ENCODE measurements around the gene DNAI7.

DNAI7 gene

DNA sequence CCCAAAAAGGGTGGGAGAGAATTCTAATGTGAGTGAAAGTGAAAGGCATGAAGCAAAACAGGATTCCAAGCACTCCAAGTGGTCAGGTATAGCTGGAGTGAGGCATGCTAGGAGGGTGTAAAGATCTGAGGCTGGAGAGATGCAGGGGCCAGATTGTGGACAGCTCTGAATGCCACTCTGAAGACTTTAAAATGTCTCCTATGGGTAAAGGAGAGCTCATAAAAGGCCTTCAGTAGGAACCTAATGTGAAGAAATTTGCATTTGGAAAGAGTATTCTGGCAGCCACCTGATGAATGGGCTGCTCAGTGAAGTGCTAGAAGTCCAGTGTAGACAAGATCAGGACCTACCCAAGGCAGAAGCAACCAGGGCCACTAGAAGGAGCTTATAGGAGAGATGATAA is 68.9 kb downstream of the DNAI7 start:
- H3K36me3 ChIP-seq (ENCODE audit: control insufficient read depth, insufficient read depth, low read length), result no peaks in the 10 kb centered on the region
- H3K4me3 ChIP-seq (ENCODE audit: extremely low read depth, insufficient read depth, low read length, poor library complexity, severe bottlenecking), result no peak overlapping the region
- H3K9me3 ChIP-seq (ENCODE audit: control insufficient read depth, low read length), result no peaks in the 10 kb centered on the region
- no peaks in the 10 kb centered on the region for H3K4me1 ChIP-seq (ENCODE audit: control insufficient read depth, insufficient read depth, low read length, poor library complexity, severe bottlenecking)
- no peak overlapping the region for H3K27ac ChIP-seq (ENCODE audit: low read depth, low read length, severe bottlenecking)

DNA sequence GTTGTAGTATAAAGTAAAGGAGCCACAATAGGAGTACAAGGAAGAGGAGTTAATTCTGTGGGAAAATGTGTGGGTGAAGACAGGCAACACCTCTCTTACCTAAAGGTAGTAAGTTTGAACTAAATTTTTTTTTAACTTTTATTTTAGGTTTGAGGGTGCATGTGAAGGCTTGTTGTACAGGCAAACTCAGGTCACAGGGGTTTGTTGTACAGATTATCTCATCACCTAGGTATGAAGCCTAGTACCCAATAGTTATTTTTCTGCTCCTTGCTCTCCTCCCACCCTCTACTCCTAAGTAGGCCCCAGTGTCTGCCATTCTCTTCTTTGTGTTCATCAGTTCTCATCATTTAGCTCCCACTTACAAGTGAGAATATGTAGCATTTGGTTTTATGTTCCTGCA is 70.5 kb downstream of the DNAI7 start:
- Histone ChIP-seq H3K9me3 (ENCODE audit: control insufficient read depth, low read length) (no peaks in the 10 kb centered on the region), H3K4me3 (ENCODE audit: extremely low read depth, insufficient read depth, low read length, poor library complexity, severe bottlenecking) (no peak overlapping the region), H3K4me1 (ENCODE audit: control insufficient read depth, insufficient read depth, low read length, poor library complexity, severe bottlenecking) (no peaks in the 10 kb centered on the region), H3K27ac (ENCODE audit: low read depth, low read length, severe bottlenecking) (no peak overlapping the region), H3K36me3 (ENCODE audit: control insufficient read depth, insufficient read depth, low read length) (no peaks in the 10 kb centered on the region)

DNA sequence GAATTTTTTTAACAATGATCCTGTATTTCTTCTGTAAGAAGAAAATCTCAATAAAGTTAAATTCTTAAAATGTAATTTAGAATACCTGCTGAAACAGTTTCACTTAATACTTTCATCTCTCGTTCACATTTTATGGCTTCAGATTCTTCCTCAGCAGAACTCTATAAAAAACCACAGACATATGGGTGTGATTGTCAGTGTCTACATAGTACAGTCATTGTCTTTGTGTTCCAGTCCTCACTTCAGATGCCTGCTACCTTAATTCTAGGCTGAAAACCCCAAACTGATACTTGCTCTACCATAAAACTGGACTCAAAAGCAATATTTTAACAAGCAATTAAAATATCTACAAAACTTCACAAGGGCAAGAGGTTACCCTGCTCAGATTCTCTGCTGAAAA is 71.8 kb downstream of the DNAI7 start:
- no CpG with 5 or more reads among the region's 1 CpG for WGBS, 2 experiments (ENCODE audit: insufficient coverage in 2 of 2)
- H3K36me3 ChIP-seq (ENCODE audit: control insufficient read depth, insufficient read depth, low read length), result no peaks in the 10 kb centered on the region
- no peak overlapping the region for H3K27ac ChIP-seq (ENCODE audit: low read depth, low read length, severe bottlenecking)
- H3K9me3 ChIP-seq (ENCODE audit: control insufficient read depth, low read length), result no peaks in the 10 kb centered on the region
- H3K4me3 ChIP-seq (ENCODE audit: extremely low read depth, insufficient read depth, low read length, poor library complexity, severe bottlenecking), result no peak overlapping the region
- H3K4me1 ChIP-seq (ENCODE audit: control insufficient read depth, insufficient read depth, low read length, poor library complexity, severe bottlenecking), result no peaks in the 10 kb centered on the region

DNA sequence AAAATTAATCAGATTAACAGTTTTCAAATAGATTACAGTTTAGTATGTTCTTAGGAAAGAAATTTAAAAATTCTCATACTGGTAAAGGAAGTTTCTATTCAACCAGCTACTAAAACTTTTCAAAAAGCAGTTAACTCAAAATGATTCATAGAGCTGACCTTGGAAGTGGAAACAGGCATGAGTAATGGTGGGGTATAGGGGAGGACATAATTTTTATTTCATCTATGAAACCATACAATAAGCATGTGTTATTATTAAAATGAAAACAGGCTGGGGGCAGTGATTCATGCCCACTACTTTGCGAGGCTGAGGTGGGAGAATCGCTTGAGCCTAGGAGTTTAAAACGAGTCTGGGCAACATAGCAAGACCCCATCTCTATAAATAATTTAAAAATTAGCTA is 73.0 kb downstream of the DNAI7 start:
- no peak overlapping the region for H3K4me3 ChIP-seq (ENCODE audit: extremely low read depth, insufficient read depth, low read length, poor library complexity, severe bottlenecking)
- WGBS, 2 experiments (ENCODE audit: insufficient coverage in 2 of 2), result 100% methylated on average over 1 of the region's 3 CpGs
- H3K9me3 ChIP-seq (ENCODE audit: control insufficient read depth, low read length), result no peaks in the 10 kb centered on the region
- no peaks in the 10 kb centered on the region for H3K36me3 ChIP-seq (ENCODE audit: control insufficient read depth, insufficient read depth, low read length)
- no peak overlapping the region for H3K27ac ChIP-seq (ENCODE audit: low read depth, low read length, severe bottlenecking)
- H3K4me1 ChIP-seq (ENCODE audit: control insufficient read depth, insufficient read depth, low read length, poor library complexity, severe bottlenecking), result no peaks in the 10 kb centered on the region

DNA sequence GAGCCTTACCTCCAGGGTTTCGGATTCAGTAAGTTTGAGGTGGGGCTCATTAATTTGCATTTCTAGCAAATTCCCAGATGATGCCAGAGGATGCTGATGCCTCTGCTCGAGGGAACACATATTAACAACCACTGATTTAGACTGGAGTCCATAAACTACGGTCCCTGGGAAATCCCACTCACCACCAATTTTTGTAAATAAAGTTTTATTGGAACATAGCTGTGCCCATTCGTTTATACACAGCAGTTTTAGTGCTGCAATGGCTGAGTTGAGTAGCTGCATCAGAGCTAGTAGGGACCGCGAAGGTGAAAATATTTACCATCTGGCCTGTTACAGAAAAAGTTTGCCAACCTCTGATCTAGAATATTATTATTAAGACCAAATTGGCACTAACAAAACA is 73.8 kb downstream of the DNAI7 start:
- Histone ChIP-seq H3K36me3 (ENCODE audit: control insufficient read depth, insufficient read depth, low read length) (no peaks in the 10 kb centered on the region), H3K27ac (ENCODE audit: low read depth, low read length, severe bottlenecking) (no peak overlapping the region), H3K4me3 (ENCODE audit: extremely low read depth, insufficient read depth, low read length, poor library complexity, severe bottlenecking) (no peak overlapping the region), H3K4me1 (ENCODE audit: control insufficient read depth, insufficient read depth, low read length, poor library complexity, severe bottlenecking) (no peaks in the 10 kb centered on the region), H3K9me3 (ENCODE audit: control insufficient read depth, low read length) (no peaks in the 10 kb centered on the region)
- WGBS, 2 experiments (ENCODE audit: insufficient coverage in 2 of 2), result 100% methylated on average over 1 of the region's 6 CpGs

DNA sequence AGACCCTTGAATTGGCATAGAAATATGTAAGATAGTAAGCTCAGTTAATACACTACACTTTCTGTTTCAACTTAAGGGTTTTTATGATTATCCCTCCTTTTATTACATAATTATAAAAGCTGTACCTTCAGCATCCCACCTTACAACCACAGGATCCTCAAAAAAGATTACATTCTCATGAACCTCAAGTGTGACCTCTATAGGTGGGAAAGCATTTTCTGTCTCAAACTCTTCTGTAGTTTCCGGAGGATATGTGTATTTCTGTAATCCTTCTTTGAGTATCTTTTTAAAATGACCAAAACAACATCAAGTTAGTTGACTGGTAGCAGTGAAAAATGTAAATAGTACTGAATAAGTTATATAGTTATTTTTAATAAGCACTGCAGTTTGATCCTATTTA is 75.9 kb downstream of the DNAI7 start:
- H3K4me1 ChIP-seq (ENCODE audit: control insufficient read depth, insufficient read depth, low read length, poor library complexity, severe bottlenecking), result no peaks in the 10 kb centered on the region
- H3K4me3 ChIP-seq (ENCODE audit: extremely low read depth, insufficient read depth, low read length, poor library complexity, severe bottlenecking), result no peak overlapping the region
- H3K27ac ChIP-seq (ENCODE audit: low read depth, low read length, severe bottlenecking), result no peak overlapping the region
- no peaks in the 10 kb centered on the region for H3K9me3 ChIP-seq (ENCODE audit: control insufficient read depth, low read length)
- no CpG with 5 or more reads among the region's 1 CpG for WGBS, 2 experiments (ENCODE audit: insufficient coverage in 2 of 2)
- H3K36me3 ChIP-seq (ENCODE audit: control insufficient read depth, insufficient read depth, low read length), result no peaks in the 10 kb centered on the region

DNA sequence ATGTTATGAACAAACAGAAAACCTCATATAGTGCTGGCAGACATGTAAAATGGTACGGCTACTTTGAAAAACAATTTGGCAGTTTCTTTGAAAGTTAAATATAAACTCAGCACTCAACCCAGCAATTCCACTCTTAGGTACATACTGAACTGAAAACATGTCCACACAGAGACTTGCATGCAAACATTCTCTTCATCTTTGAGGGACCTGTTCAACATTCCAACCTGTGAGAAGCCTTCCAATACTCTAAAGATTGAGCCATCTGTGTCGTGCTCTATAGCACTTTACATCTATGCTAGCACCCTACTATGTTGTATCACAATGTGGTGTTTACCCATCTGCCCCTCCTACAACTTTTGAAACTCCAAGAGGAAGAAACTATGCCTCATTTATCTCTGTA is 79.3 kb downstream of the DNAI7 start:
- Histone ChIP-seq H3K27ac (ENCODE audit: low read depth, low read length, severe bottlenecking) (no peak overlapping the region), H3K9me3 (ENCODE audit: control insufficient read depth, low read length) (no peaks in the 10 kb centered on the region), H3K4me1 (ENCODE audit: control insufficient read depth, insufficient read depth, low read length, poor library complexity, severe bottlenecking) (no peaks in the 10 kb centered on the region), H3K36me3 (ENCODE audit: control insufficient read depth, insufficient read depth, low read length) (no peaks in the 10 kb centered on the region), H3K4me3 (ENCODE audit: extremely low read depth, insufficient read depth, low read length, poor library complexity, severe bottlenecking) (no peak overlapping the region)
- 57 to 90% methylated on average over 1 to 2 of the region's 2 CpGs for WGBS, 2 experiments (ENCODE audit: insufficient coverage in 2 of 2)

DNA sequence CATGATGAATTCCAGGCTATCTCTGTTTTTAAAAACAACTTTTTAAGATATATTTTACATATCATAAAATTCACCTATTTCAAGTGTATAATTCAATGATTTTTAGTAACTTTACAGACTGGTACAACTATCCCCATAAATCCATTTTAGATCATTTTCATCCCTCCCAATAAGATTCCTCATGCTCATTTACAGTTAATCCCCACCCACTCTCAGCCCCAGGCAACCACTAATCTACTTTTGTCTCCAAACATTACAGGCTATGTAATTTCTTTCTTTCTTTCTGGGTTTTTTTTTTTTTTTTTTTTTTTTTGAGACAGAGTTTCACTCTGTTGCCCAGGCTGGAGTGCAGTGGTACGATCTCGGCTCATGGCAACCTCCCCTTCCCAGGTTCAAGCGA is 81.3 kb downstream of the DNAI7 start:
- no peaks in the 10 kb centered on the region for H3K4me1 ChIP-seq (ENCODE audit: control insufficient read depth, insufficient read depth, low read length, poor library complexity, severe bottlenecking)
- 90 to 100% methylated on average over 1 to 3 of the region's 3 CpGs for WGBS, 2 experiments (ENCODE audit: insufficient coverage in 2 of 2)
- no peaks in the 10 kb centered on the region for H3K9me3 ChIP-seq (ENCODE audit: control insufficient read depth, low read length)
- no peak overlapping the region for H3K4me3 ChIP-seq (ENCODE audit: extremely low read depth, insufficient read depth, low read length, poor library complexity, severe bottlenecking)
- H3K27ac ChIP-seq (ENCODE audit: low read depth, low read length, severe bottlenecking), result no peak overlapping the region
- no peaks in the 10 kb centered on the region for H3K36me3 ChIP-seq (ENCODE audit: control insufficient read depth, insufficient read depth, low read length)

DNA sequence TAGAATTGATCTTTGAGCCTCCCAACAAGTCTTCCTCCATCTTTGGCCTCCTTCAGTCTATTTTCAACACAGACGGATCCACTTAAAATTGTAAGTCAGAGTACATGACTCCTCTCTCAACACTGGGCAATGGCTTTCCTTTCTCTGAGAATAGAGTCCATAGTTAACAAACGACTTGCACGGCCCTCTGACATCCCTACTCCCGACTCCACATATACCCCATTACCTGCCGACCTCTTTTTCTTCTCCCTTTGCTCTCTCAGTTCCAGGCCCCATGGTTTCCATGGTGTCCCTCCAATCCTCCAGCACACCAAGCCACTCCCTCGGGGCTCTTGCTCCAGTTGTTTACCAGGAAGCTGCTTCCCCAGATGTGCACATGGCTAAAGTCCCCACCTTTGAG is 84.7 kb downstream of the DNAI7 start:
- WGBS, 2 experiments (ENCODE audit: insufficient coverage in 2 of 2), result 86 to 97% methylated on average over 6 of the region's 6 CpGs
- Histone ChIP-seq H3K27ac (ENCODE audit: low read depth, low read length, severe bottlenecking) (no peak overlapping the region), H3K4me1 (ENCODE audit: control insufficient read depth, insufficient read depth, low read length, poor library complexity, severe bottlenecking) (no peaks in the 10 kb centered on the region)

DNA sequence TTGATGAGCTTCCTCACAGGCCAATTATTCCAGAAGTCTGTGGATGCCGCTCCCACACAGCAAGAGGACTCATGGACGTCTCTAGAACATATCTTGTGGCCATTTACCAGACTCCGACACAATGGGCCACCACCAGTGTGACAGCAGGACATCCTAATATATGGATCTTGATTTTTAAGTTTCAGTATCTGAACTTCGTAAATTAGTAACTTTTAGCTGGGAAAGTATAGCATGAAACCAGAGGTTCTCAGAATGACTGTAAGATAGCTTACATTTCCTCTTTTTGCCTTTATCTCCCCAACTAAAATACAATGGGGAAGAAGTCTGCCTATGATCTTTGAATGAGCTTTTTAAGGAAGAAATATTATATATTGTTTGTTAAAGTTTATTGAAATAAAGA is 87.0 kb downstream of the DNAI7 start:
- WGBS, 2 experiments (ENCODE audit: insufficient coverage in 2 of 2), result 96 to 100% methylated on average over 3 to 4 of the region's 4 CpGs
- no peak overlapping the region for H3K27ac ChIP-seq (ENCODE audit: low read depth, low read length, severe bottlenecking)

More for the DNA sequence above, 84.7 kb downstream of the DNAI7 start:
- Histone ChIP-seq H3K36me3 (ENCODE audit: control insufficient read depth, insufficient read depth, low read length) (no peaks in the 10 kb centered on the region), H3K9me3 (ENCODE audit: control insufficient read depth, low read length) (no peaks in the 10 kb centered on the region), H3K4me3 (ENCODE audit: extremely low read depth, insufficient read depth, low read length, poor library complexity, severe bottlenecking) (no peak overlapping the region)

DNA sequence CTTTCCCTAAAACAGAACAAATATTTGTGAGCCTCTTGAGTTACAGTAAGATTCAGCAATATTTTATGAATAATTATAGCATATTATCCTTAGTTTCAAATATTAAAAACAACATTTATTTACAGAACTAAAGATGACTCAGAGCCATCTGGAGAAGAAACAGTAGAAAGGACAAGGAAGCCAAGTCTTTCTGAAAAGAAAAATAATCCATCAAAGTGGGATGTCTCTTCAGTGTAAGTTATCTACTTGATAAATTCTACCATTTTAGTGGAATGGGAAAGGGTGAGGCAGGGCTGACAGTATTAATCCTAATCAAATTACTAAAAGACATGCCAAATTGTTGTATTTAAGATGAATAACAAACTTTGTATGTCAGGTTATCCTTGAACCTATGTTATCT is 88.1 kb downstream of the DNAI7 start:
- H3K27ac ChIP-seq (ENCODE audit: low read depth, low read length, severe bottlenecking), result no peak overlapping the region
- H3K4me1 ChIP-seq (ENCODE audit: control insufficient read depth, insufficient read depth, low read length, poor library complexity, severe bottlenecking), result no peaks in the 10 kb centered on the region
- no peaks in the 10 kb centered on the region for H3K9me3 ChIP-seq (ENCODE audit: control insufficient read depth, low read length)
- H3K36me3 ChIP-seq (ENCODE audit: control insufficient read depth, insufficient read depth, low read length), result no peaks in the 10 kb centered on the region
- no peak overlapping the region for H3K4me3 ChIP-seq (ENCODE audit: extremely low read depth, insufficient read depth, low read length, poor library complexity, severe bottlenecking)

More for the DNA sequence above, 87.0 kb downstream of the DNAI7 start:
- H3K9me3 ChIP-seq (ENCODE audit: control insufficient read depth, low read length), result no peaks in the 10 kb centered on the region
- no peaks in the 10 kb centered on the region for H3K36me3 ChIP-seq (ENCODE audit: control insufficient read depth, insufficient read depth, low read length)
- no peaks in the 10 kb centered on the region for H3K4me1 ChIP-seq (ENCODE audit: control insufficient read depth, insufficient read depth, low read length, poor library complexity, severe bottlenecking)
- H3K4me3 ChIP-seq (ENCODE audit: extremely low read depth, insufficient read depth, low read length, poor library complexity, severe bottlenecking), result no peak overlapping the region

DNA sequence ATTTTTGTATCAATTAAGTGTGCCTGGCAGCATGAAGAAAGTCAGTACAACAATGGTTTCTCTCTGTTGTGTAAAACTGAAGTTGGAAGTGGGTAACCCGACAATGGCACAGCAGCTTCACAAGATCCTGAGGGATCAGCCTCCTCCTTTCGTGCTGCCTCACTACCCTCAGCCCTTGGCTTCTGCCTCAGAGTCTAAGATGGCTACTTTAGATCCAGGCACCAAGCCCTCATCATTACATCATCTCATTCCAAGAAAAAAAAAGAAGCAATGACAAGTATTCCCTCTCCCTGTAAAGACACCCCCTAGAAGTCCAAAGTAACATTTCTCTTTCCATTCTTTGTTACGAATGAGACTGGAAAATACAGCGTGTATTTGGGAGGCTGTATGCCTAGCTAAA is 92.6 kb downstream of the DNAI7 start:
- H3K27ac ChIP-seq (ENCODE audit: low read depth, low read length, severe bottlenecking), result no peak overlapping the region
- H3K4me1 ChIP-seq (ENCODE audit: control insufficient read depth, insufficient read depth, low read length, poor library complexity, severe bottlenecking), result no peaks in the 10 kb centered on the region
- WGBS, 2 experiments (ENCODE audit: insufficient coverage in 2 of 2), result 50 to 100% methylated on average over 1 to 2 of the region's 4 CpGs
- no peaks in the 10 kb centered on the region for H3K9me3 ChIP-seq (ENCODE audit: control insufficient read depth, low read length)
- H3K36me3 ChIP-seq (ENCODE audit: control insufficient read depth, insufficient read depth, low read length), result no peaks in the 10 kb centered on the region
- H3K4me3 ChIP-seq (ENCODE audit: extremely low read depth, insufficient read depth, low read length, poor library complexity, severe bottlenecking), result no peak overlapping the region
